HPDE6-E6E7 (cell line): ENCODE measurements around the gene CUX1.
"Not testable (repeated sequence)": the region's sequence is repeated elsewhere in the genome, so short reads cannot be mapped to it uniquely, and the experiment has no call there.

Source experiments
- DNase-seq: peaks from one replicate; pipeline ENCODE4 v3.0.0; 2011; ENCODE audit warnings: missing footprints; ENCODE audit errors: extremely low spot score

CUX1 gene

DNA sequence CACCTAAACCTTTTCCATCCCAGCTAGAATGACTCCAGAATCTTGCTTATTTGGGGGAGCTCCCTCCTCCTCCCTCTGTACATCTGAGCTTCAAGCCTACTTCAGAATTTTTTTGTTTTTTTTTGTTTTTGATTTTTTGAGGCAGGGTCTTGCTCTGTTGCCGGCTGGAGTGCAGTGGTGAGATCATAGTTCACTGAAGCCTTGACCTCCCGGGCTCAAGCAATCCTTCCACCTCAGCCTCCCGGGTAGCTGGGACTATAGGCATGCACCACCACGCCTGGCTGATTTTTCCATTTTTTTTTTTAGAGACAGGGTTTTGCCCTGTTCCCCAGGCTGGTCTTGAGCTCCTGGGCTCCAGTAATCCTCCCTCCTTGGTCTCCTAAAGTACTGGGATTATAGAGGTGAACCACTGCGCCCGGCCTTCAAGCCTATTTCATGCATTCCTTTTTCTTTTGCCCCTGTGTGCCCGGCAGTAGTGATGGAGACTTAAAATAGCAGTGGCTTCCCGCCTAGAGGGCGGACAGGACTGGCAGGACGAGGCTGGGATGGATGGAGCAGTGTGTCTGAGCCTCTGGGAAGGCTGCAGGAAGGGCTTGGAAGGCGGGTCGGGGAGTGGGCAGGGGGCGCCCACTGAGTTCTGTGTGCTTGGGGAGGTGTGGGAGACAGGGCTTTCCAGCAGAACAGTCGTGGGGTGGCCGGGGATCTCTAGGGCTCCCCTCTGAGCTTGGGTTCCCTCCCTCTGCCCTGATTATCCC is 8.8 kb downstream of the CUX1 start:
- no peak for DNase-seq

DNA sequence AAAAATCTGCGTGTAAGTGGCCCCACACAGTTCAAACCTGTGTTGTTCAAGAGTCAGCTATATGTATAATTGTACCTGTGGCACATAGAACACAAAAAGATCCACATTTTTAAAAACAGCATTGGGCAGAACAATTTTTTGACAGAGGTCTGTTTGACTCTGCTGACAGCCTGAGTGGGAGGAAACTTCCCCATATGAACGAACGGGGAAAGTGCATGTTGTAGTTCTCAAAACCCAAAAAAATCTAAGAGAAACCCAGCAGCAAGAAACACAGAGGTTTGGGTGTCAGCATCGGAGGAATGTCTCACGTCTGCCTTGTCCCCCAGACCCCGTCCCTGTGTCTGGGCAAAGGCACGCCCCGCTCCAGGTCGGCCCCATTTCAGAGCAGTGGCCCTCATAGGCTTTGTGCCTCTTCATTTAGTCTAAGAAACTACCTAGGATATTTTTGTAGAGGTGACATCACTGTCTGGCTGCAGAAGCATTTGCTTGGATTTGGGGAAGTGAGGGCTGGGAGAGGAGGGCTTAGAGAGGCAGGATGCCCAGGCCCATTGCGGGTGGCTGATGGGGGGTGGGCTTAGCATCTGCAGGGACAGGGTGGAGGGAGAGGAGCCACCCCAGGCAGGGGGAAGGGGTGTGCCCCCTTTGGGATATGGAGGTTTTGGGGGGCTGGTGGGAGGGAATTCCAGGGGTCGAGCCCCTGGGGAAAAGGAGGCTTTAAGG is 11.0 kb downstream of the CUX1 start:
- DNase-seq: no peak

DNA sequence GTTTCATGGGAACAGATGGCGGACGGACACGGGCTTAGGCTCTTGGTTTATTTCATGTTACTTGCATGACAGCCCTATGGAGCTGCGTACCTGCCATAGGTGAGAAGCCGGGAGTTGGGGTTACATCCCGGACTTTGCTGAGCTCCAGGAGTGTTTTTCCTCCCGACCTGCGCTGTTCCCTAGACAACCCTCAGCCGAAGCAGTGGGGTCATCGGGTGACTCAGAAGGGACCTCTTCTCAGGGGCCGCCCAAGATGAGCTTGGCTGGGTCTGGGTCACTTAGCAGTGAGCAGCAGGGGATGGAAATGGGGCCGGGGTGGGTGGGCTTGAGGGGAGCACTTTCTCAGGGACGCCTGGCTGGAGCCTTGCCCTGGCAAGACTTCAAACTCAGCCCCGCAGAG is 11.9 kb downstream of the CUX1 start:
- DNase-seq: no peak

DNA sequence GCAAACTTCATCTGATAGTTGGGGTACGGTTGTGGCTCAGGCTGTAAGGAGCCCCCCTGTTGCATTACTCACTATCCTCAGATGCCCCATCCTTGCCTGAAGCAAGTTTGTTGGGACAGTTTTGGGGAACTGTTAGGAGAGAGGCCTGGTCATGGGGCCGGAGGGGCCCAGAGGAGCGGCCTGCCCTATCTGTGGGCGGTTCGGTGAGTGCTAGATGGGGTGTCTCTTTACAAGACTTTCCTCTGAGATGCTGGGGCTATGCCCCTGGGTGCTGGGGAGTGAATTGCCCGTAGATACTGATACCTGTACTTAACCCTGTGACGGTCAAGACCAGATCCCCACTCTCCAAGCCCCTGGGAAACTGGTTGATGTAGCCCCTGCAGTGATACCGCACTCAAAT is 12.4 kb downstream of the CUX1 start:
- no peak for DNase-seq

DNA sequence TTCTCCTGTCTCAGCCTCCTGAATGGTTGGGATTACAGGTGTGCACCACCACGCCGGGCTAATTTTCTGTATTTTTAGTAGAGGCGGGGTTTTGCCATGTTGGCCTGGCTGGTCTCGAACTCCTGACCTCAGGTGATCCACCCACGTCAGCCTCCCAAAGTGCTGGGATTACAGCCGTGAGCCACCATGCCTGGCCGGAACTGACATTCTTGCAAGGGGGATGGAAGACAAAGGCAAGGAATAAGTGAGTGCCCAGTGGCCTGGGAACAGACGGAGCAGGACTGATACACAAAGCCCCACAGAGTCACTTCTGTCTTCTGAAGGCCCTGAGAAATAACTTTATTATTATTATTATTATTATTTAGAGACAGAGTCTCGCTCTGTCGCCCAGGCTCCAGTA is 14.0 kb downstream of the CUX1 start:
- DNase-seq: not testable (repeated sequence)

DNA sequence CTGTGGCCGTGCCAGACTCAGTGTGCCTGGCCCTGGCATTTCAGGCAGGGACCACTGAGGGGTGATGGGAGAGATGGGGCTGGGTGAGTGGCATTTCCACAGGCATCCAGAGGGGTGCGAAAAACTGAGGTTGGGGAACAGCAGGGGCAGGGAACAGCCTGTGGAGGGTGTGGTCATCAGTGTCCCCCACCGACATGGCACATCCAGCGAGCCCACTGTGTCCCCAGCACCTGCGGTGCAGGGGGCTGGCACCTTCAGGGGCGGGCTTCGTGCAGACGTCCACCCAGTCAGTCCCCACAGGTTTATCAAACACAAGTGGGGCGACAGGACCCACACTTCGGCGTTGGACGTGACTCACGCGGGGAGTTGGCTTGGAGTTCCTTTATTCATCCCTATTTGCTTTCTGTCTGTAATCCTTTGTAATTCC is 14.8 kb downstream of the CUX1 start:
- no peak for DNase-seq

DNA sequence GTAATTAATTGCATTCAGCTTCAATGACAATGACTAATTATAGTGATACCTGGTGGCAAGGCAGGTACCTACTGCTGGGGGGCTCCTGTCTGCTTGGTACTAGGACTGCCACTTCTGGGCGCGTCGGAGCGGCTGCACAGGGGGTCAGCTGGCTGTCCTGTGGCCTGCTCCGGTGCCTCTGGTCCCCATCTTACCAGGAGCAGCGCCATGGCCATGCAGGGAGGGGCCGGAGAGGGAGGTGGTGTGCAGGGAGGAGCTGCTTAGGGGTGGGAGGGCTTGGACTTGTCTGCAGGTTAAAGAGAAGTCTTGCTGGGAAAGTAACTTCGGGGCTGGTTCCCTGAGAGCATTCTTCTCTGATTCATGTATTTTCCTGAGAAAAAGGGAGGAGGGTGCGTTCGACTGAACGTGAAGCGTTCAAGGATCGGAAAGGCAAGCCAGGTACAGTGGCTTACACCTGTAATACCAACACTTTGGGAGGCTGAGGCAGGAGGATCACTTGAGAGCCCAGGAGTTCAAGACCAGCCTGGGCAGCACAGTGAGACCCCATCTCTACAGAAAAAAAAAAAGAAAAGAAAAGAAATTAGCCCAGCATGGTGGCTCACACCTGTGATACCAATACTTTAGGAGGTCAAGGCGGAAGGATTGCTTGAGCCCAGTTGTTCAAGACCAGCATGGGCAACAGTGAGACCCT is 15.4 kb downstream of the CUX1 start:
- no peak for DNase-seq

DNA sequence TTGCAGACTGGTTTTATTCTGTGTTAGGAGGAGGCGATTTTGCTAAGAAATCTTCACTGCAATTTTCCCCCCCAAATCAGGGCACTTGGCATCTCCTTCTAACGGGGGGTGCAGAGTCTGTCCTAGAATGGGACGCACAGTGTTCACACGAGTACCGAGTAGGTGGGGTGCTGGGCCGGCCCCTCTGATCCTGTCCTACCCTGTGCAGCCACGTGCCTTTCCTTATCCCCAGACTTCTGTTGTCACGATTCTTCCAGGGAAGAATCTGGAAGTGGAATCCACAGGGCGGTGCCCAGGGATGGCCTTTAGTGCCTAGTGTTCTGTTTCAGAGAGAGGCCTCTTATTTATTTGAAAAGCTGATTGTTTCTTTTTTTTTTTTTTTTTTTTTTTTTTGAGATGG is 16.4 kb downstream of the CUX1 start:
- no peak for DNase-seq

DNA sequence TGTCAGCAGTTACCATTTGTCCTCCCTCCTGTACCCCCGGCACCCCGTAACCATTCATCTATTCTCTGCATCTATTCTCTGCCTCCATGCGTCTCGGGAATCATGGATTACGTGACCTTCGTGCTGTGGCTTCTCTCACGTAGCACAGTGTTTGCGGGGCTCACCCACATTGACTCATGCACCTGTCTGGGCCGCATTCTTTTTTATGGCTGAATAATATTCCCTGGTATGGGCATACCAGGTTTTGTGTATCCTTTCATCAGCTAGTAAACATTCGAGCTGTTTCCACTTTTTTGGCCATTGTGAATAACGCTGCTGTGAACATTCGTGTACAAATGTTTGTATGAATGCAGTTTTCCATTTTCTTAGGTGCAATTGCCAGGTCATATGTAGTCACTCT is 17.7 kb downstream of the CUX1 start:
- DNase-seq: no peak

DNA sequence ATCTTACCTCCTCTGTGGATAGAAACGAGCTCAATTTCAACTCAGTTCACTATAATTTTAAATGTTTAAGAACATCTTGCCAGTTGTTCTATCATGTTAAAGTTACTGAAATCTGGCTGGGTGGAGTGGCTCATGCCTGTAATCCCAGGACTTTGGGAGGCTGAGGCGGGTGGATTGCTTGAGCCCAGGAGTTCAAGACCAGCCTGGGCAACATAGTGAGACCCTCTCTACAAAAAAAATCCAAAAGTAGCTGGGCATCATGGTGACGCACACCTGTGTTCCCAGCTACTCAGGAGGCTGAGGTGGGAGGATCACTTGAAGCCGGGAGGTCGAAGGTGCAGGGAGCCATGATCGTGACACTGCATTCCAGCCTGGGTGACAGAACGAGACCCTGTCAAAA is 20.0 kb downstream of the CUX1 start:
- DNase-seq: not testable (repeated sequence)

DNA sequence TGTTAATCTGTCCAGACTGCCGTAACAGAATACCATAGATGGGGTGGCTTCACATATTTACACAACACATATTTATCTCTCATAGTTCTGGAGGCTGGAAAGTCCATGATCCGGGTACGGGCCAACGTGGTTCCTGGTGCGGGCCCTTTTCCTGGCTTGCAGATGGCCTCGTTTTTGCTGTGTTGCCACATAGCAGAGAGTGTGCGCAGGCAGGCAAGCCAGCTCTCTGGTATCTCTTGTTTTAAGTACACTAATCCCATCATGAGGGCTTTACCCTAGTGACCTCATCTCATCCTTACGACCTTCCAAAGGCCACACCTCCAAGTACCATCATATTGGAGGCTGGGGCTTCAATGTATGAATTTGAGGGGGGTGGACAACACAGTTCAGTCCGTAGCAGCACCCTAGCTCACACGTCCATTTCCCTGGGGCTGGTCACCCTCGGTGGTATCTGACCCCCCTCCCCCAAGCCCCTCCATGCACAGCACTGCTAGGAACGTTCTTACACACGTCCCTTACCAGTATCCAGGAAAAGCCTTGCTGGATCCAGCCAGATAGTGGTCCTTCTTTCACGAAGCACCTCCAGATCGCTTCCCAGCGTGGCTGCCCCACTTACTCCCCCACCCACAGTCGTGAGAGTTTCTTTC is 21.5 kb downstream of the CUX1 start:
- no peak for DNase-seq

DNA sequence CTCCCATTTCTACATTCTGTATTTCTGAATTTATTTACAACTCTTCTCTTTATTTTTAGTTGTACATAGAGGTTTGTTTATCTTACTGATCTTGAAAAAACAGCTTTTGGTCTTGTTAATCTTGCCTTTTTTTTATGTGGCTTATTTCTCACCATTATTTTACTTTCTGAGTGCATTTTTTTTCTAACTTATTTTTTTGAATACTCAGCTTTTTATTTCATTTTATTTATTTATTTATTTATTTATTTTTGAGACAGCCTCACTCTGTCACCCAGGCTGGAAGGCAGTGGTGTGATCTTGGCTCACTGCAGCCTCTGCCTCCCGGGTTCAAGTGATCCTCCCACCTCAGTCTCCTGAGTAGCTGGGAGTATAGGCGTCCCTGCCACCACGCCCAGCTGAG is 23.9 kb downstream of the CUX1 start:
- DNase-seq: no peak

DNA sequence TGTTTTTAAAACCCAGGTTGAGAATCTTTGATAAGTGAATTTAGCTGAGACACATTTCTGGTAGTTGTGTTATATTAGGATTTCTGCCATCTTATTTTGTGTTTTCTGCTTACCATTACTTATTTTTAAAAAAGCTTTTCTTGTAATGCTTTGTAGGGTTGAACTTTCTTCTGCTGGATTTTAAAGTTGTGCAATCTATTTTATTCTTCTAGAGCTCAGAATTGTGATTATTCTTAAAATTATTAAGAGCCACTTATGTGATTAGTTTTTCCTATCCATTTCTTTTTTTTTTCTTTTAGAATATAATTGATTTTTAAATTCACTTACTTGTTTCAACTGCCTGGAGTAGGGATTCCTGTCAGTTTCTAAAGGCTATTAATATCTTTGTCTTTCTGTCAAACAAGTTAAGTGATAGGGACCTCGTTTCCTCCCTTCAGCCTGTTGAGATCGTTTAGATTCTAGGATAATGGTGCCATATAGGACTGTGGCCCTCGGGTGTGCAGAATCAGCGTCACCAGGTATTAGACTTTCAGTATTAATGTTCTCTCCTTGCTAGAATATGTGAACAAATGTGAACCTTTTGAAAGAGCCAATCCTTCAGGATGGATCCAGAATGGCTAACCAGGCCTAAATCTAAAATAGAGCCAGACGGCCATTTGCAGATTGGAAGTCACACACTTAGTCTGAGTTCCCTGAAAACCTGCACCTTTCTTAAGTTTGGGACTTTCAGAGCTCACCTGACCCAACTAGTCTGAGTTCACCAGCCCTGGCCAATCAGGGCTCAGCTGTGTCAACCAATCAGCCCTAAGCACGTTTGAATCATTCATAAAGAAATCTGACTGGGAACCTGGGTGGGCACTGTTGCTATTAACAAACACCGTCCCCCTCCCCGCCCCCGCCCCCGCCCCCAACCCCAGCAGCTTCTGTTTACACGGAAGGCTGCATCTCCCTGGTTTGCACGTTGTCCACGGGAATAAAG is 26.2 kb downstream of the CUX1 start:
- no peak for DNase-seq

DNA sequence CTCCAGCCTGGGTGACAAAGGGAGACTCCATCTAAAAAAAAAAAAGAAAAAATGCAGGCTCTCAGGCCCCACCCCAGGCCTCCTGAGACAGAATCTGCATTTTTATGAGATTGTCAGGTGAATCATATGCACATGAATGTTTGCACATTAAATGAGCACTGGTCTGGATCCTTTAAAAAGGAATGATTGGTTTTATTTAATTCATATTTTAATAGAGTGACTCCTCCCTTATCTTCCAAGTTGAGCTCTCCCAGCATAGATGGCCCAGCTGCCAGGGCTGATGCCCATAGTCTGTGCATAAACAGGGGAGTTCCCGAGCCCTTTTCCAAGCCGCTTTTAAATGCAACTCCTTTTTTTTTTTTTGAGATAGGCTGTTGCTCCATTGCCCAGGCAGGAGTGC is 28.5 kb downstream of the CUX1 start:
- no peak for DNase-seq

DNA sequence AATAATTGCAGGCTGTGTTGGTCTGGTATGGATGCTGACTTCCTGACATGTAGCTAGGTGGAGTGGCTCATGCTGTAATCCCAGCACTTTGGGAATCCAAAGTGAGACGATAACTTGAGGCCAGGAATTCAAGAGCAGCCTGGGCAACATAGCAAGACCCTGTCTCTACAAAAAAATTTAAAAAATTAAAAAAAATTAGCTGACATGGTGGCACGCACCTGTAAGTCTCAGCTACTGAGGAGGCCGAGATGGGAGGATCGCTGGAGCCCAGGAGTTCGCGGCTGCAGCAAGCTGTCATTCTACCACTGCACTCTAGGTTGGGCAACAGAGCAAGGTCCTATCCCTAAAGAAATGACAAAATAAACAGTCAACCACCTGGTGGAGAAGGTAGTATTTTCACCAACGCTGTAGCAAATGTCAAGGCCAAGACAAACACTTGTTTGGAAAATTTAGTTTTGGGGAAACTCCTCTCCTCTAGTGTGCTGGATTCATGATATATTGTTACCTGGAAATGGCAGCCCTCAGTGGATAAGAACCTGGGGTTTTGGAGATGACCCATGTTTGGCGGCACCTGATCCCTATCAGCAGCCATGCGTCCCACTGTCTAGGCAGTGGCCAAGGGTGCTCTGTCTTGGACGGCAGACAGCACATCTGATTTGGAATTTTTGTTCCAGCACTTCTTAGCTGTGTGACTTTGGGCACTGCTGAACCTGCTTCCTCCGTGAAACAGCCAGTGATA is 29.5 kb downstream of the CUX1 start:
- DNase-seq: no peak

DNA sequence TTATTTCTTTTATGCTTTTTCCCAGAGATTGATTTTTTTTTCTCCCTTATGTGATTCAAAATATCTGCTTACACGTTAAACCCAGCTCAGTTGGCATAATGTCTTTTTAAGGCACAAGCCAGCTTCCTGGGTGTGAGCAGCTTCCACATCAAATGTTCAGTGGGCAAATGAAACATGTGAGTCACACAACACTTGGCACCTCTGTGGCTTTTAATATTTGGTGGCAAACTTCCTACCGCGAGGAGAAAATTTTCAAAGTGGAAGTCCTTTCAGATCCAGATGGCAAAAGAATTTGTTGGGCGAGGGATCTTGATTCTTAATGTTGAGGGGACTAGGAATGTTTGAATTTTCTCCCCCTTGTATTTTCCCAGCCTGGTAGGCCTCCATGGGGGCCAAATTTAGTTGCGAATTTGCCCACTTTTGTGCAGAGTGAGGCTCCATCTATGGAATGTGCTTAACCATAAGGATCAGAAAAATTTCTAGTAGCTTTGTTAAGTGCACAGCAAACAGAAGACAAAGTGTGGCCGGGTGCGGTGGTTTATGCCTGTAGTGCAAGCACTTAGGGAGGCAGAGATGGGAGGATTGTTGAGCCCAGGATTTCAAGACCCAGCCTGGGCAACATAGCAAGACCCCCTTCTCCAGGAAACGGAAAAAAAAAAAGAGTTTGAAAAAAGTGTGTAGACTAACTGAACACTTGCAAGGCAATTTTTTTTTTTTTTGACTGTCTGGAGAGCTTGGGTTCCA is 31.0 kb downstream of the CUX1 start:
- DNase-seq: no peak

DNA sequence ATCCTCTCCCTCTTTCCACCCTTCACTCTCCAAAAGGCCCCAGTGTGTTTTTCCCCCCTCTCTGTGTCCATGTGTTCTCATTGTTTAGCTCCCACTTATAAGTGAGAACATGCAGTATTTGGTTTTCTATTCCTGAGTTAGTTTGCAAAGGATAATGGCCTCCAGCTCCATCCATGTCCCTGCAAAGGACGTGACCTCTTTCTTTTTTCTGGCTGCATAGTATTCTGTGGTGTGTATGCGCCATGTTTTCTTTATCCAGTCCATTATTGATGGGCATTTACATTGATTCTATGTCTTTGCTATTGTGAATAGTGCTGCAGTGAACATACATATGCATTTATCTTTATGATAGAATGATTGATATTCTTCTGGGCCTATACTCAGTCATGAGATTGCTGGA is 31.9 kb downstream of the CUX1 start:
- DNase-seq: not testable (repeated sequence)

DNA sequence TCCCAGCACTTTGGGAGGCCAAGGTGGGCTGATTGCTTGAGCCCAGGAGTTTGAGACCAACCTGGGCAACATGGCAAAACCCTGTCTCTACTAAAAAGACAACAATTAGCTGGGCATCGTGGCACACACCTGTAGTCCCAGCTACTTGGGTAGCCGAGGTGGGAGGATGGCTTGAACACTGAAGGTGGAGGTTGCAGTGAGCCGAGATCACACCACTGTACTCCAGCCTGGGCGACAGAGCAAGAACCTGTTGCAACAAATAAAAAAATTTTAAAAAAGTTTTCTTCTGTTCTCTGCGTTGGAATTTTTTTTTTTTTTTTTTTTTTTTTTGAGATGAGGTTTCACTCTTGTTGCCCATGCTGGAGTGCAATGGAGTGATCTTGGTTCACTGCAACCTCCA is 34.9 kb downstream of the CUX1 start:
- DNase-seq: not testable (repeated sequence)

DNA sequence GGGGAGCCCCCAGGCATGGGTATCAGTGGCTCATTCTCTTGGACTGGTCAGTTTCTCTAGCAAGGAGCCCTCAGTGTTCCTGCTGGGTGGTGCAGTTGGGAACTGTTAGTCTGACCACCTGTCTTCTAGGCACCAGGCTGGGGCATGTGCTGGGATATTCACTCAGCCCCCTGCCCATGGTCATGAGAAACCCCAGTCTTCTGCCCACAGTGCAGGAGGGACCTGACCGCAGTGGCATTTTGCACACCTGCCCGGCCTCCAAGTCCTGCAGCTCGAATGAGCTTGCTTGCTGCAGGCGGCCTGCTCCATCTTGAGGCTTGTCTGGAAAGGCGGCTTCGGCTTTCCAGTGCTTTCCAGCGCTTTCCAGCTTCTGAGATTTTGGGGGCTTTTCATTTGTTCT is 36.3 kb downstream of the CUX1 start:
- DNase-seq: no peak
